Keratinocyte (primary cell): Measurements from ENCODE around the gene CFAP54. TPM values are rescaled to one million over a fixed set of nuclear protein-coding genes. Genes with fewer than 3 reads are reported as not detected.

Experiments used
- DNase-seq: peaks from one replicate; pipeline ENCODE4 v3.0.0-alpha.2; 2011; ENCODE audit warnings: low read depth, missing footprints, low spot score
- FAIRE-seq: peaks from 2 replicates; lab custom pipeline; 2011; peaks lifted over from hg19 to GRCh38; lab: Jason Lieb, UNC
- H2AFZ ChIP-seq: 2 replicates; pipeline ENCODE4 v1.6.0; 2012; ENCODE audit warnings: low read length, control low read depth, inconsistent platforms; ENCODE audit not compliant: control insufficient read depth
- H3K27ac ChIP-seq: 2 replicates; pipeline ENCODE4 v1.5.1; 2011; ENCODE audit warnings: low read length; ENCODE audit not compliant: control insufficient read depth, insufficient read depth
- H3K27me3 ChIP-seq: 3 replicates; pipeline ENCODE4 v1.6.0; 2011; ENCODE audit warnings: low read length; ENCODE audit not compliant: control insufficient read depth, insufficient read depth; ENCODE audit errors: extremely low read depth
- H3K36me3 ChIP-seq, 2 experiments: 2 replicates in 1 of 2; 3 replicates in 1 of 2; pipeline ENCODE4 v1.5.1; 2011; ENCODE audit warnings: low read length in 2 of 2, mild to moderate bottlenecking in 1 of 2; ENCODE audit not compliant: control insufficient read depth in 2 of 2, insufficient read depth in 2 of 2; ENCODE audit errors: extremely low read depth in 1 of 2
- H3K4me1 ChIP-seq: 3 replicates; pipeline ENCODE4 v1.5.1; 2011; ENCODE audit warnings: low read length; ENCODE audit not compliant: control insufficient read depth, insufficient read depth; ENCODE audit errors: extremely low read depth
- H3K4me2 ChIP-seq: 3 replicates; pipeline ENCODE4 v1.6.0; 2011; ENCODE audit warnings: low read depth, low read length; ENCODE audit not compliant: control insufficient read depth, insufficient read depth; ENCODE audit errors: extremely low read depth
- H3K4me3 ChIP-seq, 3 experiments: fragments of 200-600 bp in 1 of 3; sonication (generic) in 1 of 3; 2 replicates in 2 of 3; 3 replicates in 1 of 3; pipeline ENCODE4 v1.5.1; 2011 to 2016; ENCODE audit warnings: low read length in 3 of 3, mild to moderate bottlenecking in 3 of 3, control low read depth in 2 of 3, inconsistent platforms in 1 of 3, low read depth in 1 of 3, mixed read lengths in 1 of 3, mixed run types in 1 of 3, moderate library complexity in 1 of 3; ENCODE audit not compliant: control insufficient read depth in 2 of 3, insufficient read depth in 2 of 3; ENCODE audit errors: extremely low read depth in 1 of 3
- H3K79me2 ChIP-seq: 2 replicates; pipeline ENCODE4 v1.6.0; 2012; ENCODE audit warnings: low read length; ENCODE audit not compliant: control insufficient read depth, insufficient read depth
- H3K9ac ChIP-seq: 3 replicates; pipeline ENCODE4 v1.6.0; 2011; ENCODE audit warnings: low read length; ENCODE audit not compliant: control insufficient read depth, insufficient read depth; ENCODE audit errors: extremely low read depth
- H3K9me1 ChIP-seq: 3 replicates; pipeline ENCODE4 v1.6.0; 2011; ENCODE audit warnings: low read length; ENCODE audit not compliant: control insufficient read depth, insufficient read depth; ENCODE audit errors: extremely low read depth
- H3K9me3 ChIP-seq: 2 replicates; pipeline ENCODE4 v1.5.1; 2012; ENCODE audit warnings: low read depth, low read length; ENCODE audit not compliant: control insufficient read depth
- H4K20me1 ChIP-seq: 3 replicates; pipeline ENCODE4 v1.6.0; 2011; ENCODE audit warnings: low read length; ENCODE audit not compliant: control insufficient read depth, insufficient read depth; ENCODE audit errors: extremely low read depth
- EZH2 ChIP-seq: IDR thresholded peaks from one replicate; pipeline ENCODE4 v1.6.1; 2012; ENCODE audit warnings: inconsistent platforms, mild to moderate bottlenecking, low read length, moderate library complexity
- dilution Hi-C: fragments of 300-500 bp; cut with MboI; formaldehyde crosslinking; loops from one replicate; pipeline ENCODE4 v1.7.0; 2020; ENCODE audit warnings: low sequenced_read_pairs; ENCODE audit not compliant: extremely low pct_ligation_motif_present
- polyA plus RNA-seq, 5 experiments: library from polyadenylated mRNA; depleted of rRNA in 3 of 5; stranded (reverse) in 3 of 5; stranded (forward) in 1 of 5; unstranded in 1 of 5; fragments of >200 nt; gene quantifications; 1 replicate in 1 of 5; 2 replicates in 3 of 5; 3 replicates in 1 of 5; pipeline versions ENCODE4 v1.2.1 to v1.2.3, GENCODE V29; 2011 to 2012; ENCODE audit warnings: missing spikeins in 2 of 5, low read depth in 1 of 5, low replicate concordance in 1 of 5
- TF ChIP-seq, protein P1 (sequence below), 3 experiments: IDR thresholded peaks in 1 of 3; conservative IDR thresholded peaks in 1 of 3; optimal IDR thresholded peaks in 1 of 3; 2 replicates in 2 of 3; 3 replicates in 1 of 3; pipeline versions ENCODE3 to v1.5.1; 2011; ENCODE audit warnings: low read length in 3 of 3, mild to moderate bottlenecking in 3 of 3, moderate library complexity in 2 of 3, control low read depth in 1 of 3, inconsistent platforms in 1 of 3; ENCODE audit not compliant: insufficient read depth in 2 of 3; ENCODE audit errors: extremely low read depth in 1 of 3

CFAP54 gene
- polyA plus RNA-seq, 1 donor (not counting 4 experiments of a cell fraction or from before 2014, with no cell fraction given), result 1.2 TPM

DNA sequence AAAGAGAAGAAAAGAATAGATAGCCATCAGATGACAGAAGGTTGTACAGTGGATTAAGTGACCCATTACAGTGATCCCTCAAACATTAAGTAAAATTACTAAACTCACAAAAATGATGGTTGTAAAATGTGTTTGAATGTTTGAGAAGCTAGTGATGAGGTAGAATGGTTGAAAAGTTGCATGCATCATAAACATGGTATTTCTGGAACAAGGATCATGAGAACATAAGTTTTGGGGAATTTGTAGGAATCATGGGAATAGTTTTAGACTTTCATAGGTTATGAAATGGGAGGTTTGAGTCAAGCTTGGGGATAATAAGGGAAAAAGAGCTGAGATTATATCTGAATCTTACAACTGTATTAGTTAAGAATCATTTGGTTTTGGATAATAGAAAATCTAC lies 383.6 kb downstream of the CFAP54 start:
- no peaks in the 10 kb centered on the region for H3K79me2 ChIP-seq
- no peak for TF ChIP-seq EZH2
- TF ChIP-seq, protein P1, sequence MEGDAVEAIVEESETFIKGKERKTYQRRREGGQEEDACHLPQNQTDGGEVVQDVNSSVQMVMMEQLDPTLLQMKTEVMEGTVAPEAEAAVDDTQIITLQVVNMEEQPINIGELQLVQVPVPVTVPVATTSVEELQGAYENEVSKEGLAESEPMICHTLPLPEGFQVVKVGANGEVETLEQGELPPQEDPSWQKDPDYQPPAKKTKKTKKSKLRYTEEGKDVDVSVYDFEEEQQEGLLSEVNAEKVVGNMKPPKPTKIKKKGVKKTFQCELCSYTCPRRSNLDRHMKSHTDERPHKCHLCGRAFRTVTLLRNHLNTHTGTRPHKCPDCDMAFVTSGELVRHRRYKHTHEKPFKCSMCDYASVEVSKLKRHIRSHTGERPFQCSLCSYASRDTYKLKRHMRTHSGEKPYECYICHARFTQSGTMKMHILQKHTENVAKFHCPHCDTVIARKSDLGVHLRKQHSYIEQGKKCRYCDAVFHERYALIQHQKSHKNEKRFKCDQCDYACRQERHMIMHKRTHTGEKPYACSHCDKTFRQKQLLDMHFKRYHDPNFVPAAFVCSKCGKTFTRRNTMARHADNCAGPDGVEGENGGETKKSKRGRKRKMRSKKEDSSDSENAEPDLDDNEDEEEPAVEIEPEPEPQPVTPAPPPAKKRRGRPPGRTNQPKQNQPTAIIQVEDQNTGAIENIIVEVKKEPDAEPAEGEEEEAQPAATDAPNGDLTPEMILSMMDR (optimal IDR thresholded peaks at IDR 0.05 in 1 of 3, IDR thresholded peaks at IDR 0.05 in 1 of 3, conservative IDR thresholded peaks at IDR 0.05 in 1 of 3; ENCODE audit: extremely low read depth in 1 of 3, insufficient read depth in 2 of 3, low read length in 3 of 3), result no peak
- no peaks in the 10 kb centered on the region for H4K20me1 ChIP-seq
- dilution Hi-C loops, result no loop called here
- no peak overlapping the region for H3K4me3 ChIP-seq
- no peak overlapping the region for H2AFZ ChIP-seq
- H3K4me1 ChIP-seq, result no peaks in the 10 kb centered on the region
- no peaks in the 10 kb centered on the region for H3K27me3 ChIP-seq
- no peak overlapping the region for H3K27ac ChIP-seq
- DNase-seq (no peak), FAIRE-seq (no peak)
- no peaks in the 10 kb centered on the region for H3K9me1 ChIP-seq
- H3K36me3 ChIP-seq, result no peaks in the 10 kb centered on the region
- no peak overlapping the region for H3K9ac ChIP-seq
- no peaks in the 10 kb centered on the region for H3K9me3 ChIP-seq
- no peak overlapping the region for H3K4me2 ChIP-seq

DNA sequence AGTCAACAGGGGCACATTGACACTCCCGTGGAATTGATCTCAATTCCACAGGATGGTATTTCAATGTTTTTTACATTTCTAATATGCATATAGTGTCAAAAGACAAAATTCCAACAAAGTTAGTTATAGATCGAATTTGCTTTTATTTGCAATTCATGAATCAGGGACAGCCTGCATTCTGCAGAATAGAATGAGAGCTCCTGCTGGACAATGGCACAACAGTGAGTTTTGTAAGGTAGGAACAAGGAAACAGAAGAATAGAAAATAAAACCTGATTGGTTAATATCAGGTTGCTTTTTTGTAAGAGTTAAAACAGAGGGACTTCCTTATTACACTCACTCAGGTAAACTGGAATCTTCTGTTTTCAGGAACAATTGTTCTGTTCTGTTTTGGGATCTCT lies 384.8 kb downstream of the CFAP54 start:
- DNase-seq (no peak), FAIRE-seq (no peak)
- TF ChIP-seq, protein P1 (optimal IDR thresholded peaks at IDR 0.05 in 1 of 3, IDR thresholded peaks at IDR 0.05 in 1 of 3, conservative IDR thresholded peaks at IDR 0.05 in 1 of 3; ENCODE audit: extremely low read depth in 1 of 3, insufficient read depth in 2 of 3, low read length in 3 of 3), result no peak
- TF ChIP-seq EZH2, result no peak
- Histone ChIP-seq H3K27ac (no peak overlapping the region), H3K27me3 (no peaks in the 10 kb centered on the region), H3K9me1 (no peaks in the 10 kb centered on the region), H3K79me2 (no peaks in the 10 kb centered on the region), H3K36me3 (no peaks in the 10 kb centered on the region), H3K4me2 (no peak overlapping the region), H4K20me1 (no peaks in the 10 kb centered on the region), H3K9ac (no peak overlapping the region), H3K4me3 (no peak overlapping the region), H3K4me1 (no peaks in the 10 kb centered on the region), H3K9me3 (no peaks in the 10 kb centered on the region), H2AFZ (no peak overlapping the region)
- dilution Hi-C loops, result no loop called here
